G401 (cell line): Measurements from ENCODE around the gene GNAL. TPM values are rescaled to one million over a fixed set of nuclear protein-coding genes. Genes with fewer than 3 reads are reported as not detected.
"Not testable (repeated sequence)": the region's sequence is repeated elsewhere in the genome, so short reads cannot be mapped to it uniquely, and the experiment has no call there.

Experiments used
- DNase-seq: peaks from one replicate; pipeline ENCODE4 v3.0.0-alpha.2; 2015; ENCODE audit warnings: low spot score
- in situ Hi-C: cut with HindIII; loops from 2 replicates; pipeline ENCODE4 v1.10.0; 2016; ENCODE audit warnings: low sequenced_read_pairs, mixed read lengths
- total RNA-seq: library from RNA; depleted of rRNA; stranded (reverse); fragments of >200 nt; shearing (Covaris generic); gene quantifications from 2 replicates; pipeline ENCODE4 v1.2.3, GENCODE V29; 2014; rRNA removed

Gene GNAL
- 0.12 and 2.1 TPM in 2 replicates for total RNA-seq

GRCh38 chr18:11688972-11689668 lies at the start of gene GNAL:
TSS of gene GNAL (plus strand) at chr18:11689264. CDS start at chr18:11689564, 300 bp downstream.
- in situ Hi-C loops: no loop called here
- peak; percentile 41 for DNase-seq

- in situ Hi-C loops, DNase-seq: not testable (repeated sequence)
These were observed 41.8 kb upstream of the GNAL start for GRCh38 chr18:11647310-11647709.

GRCh38 chr18:11647804-11648203 lies 41.3 kb upstream of the GNAL start:
- in situ Hi-C loops, DNase-seq: not testable (repeated sequence)

- in situ Hi-C loops: no loop called here
- no peak for DNase-seq
These were observed 39.2 kb upstream of the GNAL start for GRCh38 chr18:11649839-11650238.

- DNase-seq: no peak
- in situ Hi-C loops: no loop called here
These were observed 37.2 kb upstream of the GNAL start for GRCh38 chr18:11651899-11652298.

GRCh38 chr18:11653521-11653920 lies 35.5 kb upstream of the GNAL start:
- DNase-seq: no peak
- in situ Hi-C loops: no loop called here

- in situ Hi-C loops: no loop called here
- no peak for DNase-seq
These were observed 34.1 kb upstream of the GNAL start for GRCh38 chr18:11654736-11655605.

GRCh38 chr18:11655606-11655932 lies 33.5 kb upstream of the GNAL start:
- in situ Hi-C loops: no loop called here
- DNase-seq: no peak

- in situ Hi-C loops: no loop called here
These were observed 31.9 kb upstream of the GNAL start for GRCh38 chr18:11657152-11657551.

GRCh38 chr18:11657554-11657953 lies 31.5 kb upstream of the GNAL start:
- in situ Hi-C loops: no loop called here
- DNase-seq: no peak

More at GRCh38 chr18:11657152-11657551, 31.9 kb upstream of the GNAL start:
- DNase-seq: no peak

- in situ Hi-C loops: no loop called here
- no peak for DNase-seq
These were observed 31.0 kb upstream of the GNAL start for GRCh38 chr18:11658019-11658418.

GRCh38 chr18:11658989-11659388 lies 30.1 kb upstream of the GNAL start:
- in situ Hi-C loops: no loop called here

GRCh38 chr18:11660691-11661090 lies 28.4 kb upstream of the GNAL start:
- in situ Hi-C loops: no loop called here

More at GRCh38 chr18:11658989-11659388, 30.1 kb upstream of the GNAL start:
- DNase-seq: no peak

GRCh38 chr18:11661430-11661829 lies 27.6 kb upstream of the GNAL start:
- in situ Hi-C loops: no loop called here
- DNase-seq: no peak

More at GRCh38 chr18:11660691-11661090, 28.4 kb upstream of the GNAL start:
- DNase-seq: no peak

- no peak for DNase-seq
- in situ Hi-C loops: no loop called here
These were observed 25.5 kb upstream of the GNAL start for GRCh38 chr18:11663439-11664029.

- DNase-seq: no peak
- in situ Hi-C loops: no loop called here
These were observed 24.8 kb upstream of the GNAL start for GRCh38 chr18:11664286-11664685.

GRCh38 chr18:11665146-11665545 lies 23.9 kb upstream of the GNAL start:
- in situ Hi-C loops: no loop called here
- no peak for DNase-seq

- in situ Hi-C loops: no loop called here
- DNase-seq: no peak
These were observed 23.5 kb upstream of the GNAL start for GRCh38 chr18:11665587-11665986.

GRCh38 chr18:11666176-11666575 lies 22.9 kb upstream of the GNAL start:
- no peak for DNase-seq
- in situ Hi-C loops: no loop called here

- no peak for DNase-seq
- in situ Hi-C loops: no loop called here
These were observed 22.2 kb upstream of the GNAL start for GRCh38 chr18:11666831-11667230.
